ENCODE results near the gene ASXL2.
"Not testable (repeated sequence)": the region's sequence is repeated elsewhere in the genome, so short reads cannot be mapped to it uniquely, and the experiment has no call there.

ASXL2 gene

DNA sequence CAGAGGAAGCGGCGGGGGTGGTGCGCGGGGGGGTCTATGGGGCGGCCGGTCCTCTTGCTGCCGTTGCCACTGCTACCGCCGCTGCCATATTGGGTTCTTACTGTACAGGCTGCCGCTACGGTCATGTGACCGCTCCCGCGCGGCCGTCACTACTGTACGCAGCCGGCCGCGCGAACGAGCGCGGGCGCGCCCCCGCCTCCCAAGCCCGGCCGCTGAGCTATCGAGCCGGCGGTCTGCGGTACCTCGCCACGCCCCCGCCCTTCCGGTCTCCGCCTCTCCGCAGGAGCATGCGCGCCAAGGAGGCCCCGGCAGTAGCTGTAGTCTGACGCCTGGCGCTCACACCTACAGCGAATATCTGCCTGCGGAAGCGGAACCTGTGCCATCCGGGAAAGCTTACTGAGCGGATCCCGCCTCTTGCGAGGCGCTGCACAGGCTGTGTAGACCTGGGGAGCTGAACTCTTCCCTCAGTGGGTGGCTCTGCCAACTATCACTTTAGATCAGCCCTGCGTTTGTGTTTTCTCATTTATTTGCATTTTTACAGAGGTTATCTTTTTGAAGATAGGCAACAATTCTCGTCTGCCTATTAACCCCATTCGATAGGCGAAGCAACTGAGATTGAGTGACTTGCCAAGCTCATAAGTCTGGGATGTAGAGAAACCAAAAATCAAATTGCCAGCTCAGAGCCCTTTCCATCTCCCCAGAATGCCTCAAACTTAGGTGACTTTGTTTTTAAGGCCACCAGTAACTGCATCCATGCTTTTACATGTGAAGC is at the start of gene ASXL2:
Gene ASXL2 (minus strand): TSS at position 127 of the 772 bp plus-strand sequence. CDS start 265 bp downstream, outside the sequence.
- DNase-seq: peak; percentile 98

GRCh38 chr2:25926984-25927756 is 48.9 kb upstream of the ASXL2 start:
- no peak for DNase-seq

DNA sequence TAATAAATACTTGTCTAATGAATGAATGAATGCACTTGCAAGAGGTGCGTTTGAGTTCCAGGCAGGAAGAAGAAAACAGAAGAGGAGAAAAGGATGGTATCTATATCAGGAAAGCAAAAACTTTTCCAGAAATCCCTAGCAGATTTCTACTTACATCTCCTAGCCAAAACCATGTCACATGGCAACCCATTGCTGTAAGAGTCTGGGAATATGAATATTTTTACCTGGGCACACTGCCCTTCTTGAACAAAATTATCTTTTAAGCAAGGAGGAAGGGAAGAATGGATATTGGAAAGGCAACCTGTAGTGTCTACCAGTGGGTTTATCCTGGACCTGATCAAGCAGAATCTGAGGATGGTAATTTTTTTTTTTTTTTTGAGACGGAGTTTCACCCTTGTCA is 44.2 kb upstream of the ASXL2 start:
- no peak for DNase-seq

DNA sequence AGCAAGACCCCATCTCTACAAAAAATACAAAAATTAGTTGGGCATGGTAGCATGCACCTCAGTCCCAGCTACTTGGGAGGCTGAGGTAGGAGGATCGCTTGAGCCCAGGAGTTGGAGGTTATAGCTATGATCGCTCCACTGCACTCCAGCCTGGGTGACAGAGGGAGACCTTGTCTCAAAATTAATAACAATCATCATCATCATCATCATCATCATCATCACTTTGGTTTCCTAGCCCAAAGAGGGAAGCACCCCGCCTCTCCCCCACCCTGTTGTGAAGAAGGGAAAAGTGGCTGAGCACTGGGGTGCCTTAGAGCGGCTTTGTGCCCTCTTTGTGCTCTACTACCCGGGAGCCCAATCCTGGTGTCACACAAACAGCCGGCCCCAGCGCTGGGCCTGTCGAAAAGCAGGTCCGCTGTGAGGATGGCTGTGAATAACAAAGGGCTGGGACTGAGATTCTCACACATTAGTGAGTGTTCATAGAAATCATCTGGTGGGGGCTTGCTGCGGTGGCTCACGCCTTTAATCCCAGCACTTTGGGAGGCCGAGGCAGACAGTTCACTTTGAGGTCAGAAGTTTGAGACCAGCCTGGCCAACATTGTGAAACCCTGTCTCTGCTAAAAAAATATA is 42.6 kb upstream of the ASXL2 start:
- DNase-seq: no peak

DNA sequence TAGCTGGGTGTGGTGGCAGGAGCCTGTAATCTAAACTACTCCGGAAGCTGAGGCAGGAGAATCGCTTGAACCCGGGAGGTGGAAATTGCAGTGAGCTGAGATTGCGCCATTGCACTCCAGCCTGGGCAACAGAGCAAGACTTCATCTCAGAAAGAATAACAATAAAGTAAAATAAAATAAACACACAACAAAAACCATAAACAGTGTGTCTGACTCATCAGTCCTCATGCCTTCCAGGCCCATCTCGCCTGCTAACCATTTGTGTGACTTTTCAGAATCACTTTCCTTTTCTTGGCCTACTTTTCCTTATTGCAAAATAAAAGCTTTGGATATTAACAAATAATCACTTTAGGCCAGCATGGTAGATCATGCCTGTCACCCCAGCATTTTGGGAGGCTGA is 42.0 kb upstream of the ASXL2 start:
- no peak for DNase-seq

GRCh38 chr2:25917832-25918231 is 39.5 kb upstream of the ASXL2 start:
- no peak for DNase-seq

DNA sequence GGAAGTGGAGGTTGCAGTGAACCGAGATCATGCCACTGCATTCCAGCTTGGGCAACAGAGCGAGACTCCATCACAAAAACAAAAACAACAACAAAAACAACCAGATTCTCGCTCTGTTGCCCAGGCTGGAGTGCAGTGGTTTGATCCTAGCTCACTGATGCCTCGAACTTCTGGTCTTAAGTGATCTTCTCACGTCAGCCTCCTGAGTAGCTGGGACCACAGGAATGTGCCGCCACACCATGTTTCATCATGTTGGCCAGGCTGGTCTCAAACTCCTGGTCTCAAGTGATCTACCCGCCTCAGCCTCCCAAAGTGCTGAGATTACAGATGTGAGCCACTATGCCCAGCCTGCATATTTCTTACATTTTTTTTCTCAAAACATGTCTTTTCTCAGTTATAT is 39.1 kb upstream of the ASXL2 start:
- DNase-seq: not testable (repeated sequence)

GRCh38 chr2:25915944-25916772 is 37.9 kb upstream of the ASXL2 start:
- peak; percentile 33 for DNase-seq

DNA sequence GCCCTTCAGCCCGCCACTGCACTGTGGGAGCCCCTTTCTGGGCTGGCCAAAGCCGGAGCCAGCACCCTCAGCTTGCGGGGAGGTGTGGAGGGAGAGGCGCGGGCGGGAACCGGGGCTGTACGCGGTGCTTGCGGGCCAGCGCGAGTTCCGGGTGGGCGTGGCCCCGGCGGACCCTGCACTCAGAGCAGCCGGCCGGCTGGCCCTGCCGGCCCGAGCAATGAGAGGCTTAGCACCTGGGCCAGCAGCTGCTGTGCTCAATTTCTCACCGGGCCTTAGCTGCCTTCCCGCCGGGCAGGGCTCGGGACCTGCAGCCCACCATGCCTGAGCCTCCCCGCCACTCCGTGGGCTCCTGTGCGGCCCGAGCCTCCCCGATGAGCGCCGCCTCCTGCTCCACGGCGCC is 37.1 kb upstream of the ASXL2 start:
- not testable (repeated sequence) for DNase-seq

GRCh38 chr2:25913696-25913973 is 35.3 kb upstream of the ASXL2 start:
- DNase-seq: not testable (repeated sequence)

DNA sequence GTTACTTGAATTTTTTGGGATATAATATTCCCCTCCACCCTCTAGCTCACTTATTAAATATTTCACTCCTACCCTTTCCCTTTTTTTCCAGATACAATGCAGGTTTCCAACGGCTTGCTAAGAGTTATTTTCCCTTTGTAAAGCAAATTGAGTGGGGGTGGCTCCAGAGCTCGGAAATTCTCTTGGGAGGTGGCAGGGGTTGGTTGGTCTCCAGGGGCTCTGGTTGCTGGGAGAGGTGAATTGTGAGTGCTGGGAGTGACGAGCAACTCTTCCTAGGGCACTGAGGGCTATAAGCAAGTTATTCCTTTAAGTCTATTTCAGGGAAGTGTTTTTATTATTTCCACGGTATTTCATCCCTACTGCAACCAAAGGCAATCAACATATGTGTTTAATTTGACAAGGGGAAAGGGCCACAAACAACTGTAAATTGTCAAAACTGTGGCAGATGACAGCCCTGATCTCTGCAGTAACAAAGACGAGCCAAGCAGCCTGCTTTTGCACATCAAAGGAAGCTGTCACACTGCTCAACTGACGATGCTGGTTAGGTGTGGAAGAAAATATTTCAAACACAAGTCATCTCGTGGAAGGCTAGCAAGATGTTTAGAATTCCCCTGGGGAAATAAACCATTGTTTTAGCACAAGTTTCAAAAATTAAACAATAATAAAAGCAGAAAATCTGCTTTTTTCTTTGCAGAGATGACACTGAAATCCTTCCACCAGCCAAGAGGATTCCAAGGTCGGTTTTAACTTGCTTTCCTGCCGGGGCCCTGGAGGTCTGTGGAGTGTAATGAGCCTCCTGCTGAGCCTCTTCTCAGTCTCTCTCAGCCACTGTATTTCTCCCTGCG is 34.8 kb upstream of the ASXL2 start:
- DNase-seq: no peak

DNA sequence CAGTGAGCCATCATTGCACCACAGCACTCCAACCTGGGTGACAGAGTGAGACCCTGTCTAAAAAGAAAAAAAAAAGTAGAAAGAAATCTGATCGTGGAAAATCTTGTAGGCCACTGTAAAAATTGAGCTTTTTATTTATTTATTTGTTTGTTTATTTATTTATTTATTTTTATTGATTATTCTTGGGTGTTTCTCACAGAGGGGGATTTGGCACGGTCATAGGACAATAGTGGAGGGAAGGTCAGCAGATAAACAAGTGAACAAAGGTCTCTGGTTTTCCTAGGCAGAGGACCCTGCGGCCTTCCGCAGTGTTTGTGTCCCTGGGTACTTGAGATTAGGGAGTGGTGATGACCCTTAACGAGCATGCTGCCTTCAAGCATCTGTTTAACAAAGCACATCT is 31.3 kb upstream of the ASXL2 start:
- not testable (repeated sequence) for DNase-seq

DNA sequence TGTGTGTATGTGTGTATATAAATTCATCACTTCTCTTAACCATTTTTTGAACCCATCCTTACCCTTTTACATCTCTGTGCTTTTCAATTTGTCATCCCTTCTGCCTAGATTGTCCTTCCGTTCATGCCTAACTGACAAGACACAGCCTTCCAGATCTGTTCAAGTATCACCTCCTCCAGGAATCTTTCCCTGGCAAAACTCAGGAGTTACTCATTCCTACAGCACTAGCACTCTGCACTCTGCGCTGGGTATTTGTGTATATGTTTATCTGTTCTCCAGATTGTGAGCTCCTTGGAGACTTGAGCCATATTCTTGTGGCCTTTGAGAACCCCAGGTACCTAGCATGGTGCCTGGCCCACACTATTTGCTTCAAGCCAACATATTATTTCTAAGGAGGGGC is 26.8 kb upstream of the ASXL2 start:
- DNase-seq: no peak

DNA sequence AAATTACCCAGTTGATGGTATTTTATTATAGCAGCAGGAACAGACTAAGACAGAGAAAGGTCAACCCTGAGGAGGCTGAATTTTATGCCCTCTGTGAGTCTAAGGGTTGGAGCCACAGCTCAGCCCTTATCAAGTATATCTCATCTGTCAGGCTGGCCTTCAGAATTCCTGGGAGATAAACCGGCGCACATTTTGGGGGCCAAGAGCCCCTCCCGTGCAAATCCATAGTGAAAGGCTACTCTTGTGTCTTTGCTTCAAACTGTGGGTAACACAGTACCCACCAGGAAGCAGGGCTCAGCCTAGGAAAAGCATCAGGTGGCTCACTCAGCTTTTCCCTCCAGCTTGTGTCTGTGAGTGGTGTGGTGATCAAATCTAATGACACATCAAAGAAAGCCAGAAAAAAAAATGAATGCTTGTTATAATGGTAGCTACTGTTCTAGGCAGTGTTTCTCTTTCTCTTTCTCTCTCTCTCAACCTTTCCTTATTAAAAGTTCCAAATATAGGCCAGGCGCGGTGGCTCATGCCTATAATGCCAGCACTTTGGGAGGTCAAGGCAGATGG is 25.0 kb upstream of the ASXL2 start:
- no peak for DNase-seq

DNA sequence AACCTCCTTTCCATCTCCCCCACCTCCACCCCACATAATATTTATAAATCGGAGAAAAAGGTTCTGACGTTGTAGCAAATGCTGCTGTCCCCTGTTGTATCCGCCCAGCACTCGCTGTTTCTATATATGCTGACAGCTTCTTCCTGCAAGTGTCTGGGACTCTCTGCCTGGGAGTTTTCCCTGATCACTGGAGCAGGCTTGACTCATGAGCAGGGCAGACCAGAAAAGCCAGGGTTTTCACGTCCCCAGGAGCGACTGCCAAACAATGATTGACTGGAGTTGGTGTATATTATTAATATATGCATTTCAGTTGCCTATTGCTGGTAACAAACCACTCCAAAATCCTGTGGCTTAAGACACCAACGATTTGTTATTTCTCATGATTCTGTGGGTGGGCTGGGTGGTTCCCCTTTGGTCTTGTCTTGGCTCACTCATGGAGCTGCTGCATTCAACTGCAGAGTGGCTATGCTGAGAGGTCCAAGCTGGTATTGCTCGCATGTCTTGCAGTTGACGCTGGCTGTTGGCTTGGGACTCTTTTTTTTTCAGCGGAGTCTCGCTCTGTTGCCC is 21.2 kb upstream of the ASXL2 start:
- DNase-seq: no peak

- DNase-seq: no peak
Measured at GRCh38 chr2:25897506-25897905, 19.2 kb upstream of the ASXL2 start.

- DNase-seq: not testable (repeated sequence)
Measured at GRCh38 chr2:25896308-25896707, 18.0 kb upstream of the ASXL2 start.

GRCh38 chr2:25895610-25896009 is 17.3 kb upstream of the ASXL2 start:
- no peak for DNase-seq

DNA sequence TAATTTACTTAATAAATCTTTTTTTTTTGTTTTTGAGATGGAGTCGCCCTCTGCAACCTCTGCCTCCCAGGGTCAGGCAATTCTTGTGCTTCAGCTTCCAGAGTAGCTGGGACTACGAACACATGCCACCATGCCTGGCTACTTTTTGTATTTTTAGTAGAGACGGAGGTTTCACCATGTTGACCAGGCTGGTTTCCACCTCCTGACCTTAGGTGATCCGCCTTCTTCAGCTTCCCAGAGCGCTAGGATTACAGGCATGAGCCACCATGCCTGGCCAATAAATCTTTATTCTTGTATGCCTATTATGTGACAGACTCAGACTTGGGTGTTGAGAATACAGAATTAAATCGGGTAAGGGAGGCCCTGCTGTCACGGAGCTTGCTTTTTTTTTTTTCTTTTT is 16.7 kb upstream of the ASXL2 start:
- no peak for DNase-seq

GRCh38 chr2:25894135-25894830 is 16.0 kb upstream of the ASXL2 start:
- DNase-seq: no peak

GRCh38 chr2:25891672-25892071 is 13.4 kb upstream of the ASXL2 start:
- no peak for DNase-seq
